Ovary (tissue), 9 donors: ENCODE measurements around the gene UPF1. TPM values are rescaled to one million over a fixed set of nuclear protein-coding genes. Genes with fewer than 3 reads are reported as not detected.

Experiments used
- DNase-seq, 5 donors: peaks; one replicate each; pipeline ENCODE4 v3.0.0-alpha.2; 2019 to 2020
- H3K27ac ChIP-seq, 2 donors: fragments of 200-600 bp; one replicate each; pipeline versions ENCODE4 v1.5.1 to v1.8.0; 2019 to 2022
- H3K27me3 ChIP-seq: fragments of 200-600 bp; one replicate; pipeline ENCODE4 v1.8.0; 2022
- H3K36me3 ChIP-seq: fragments of 200-600 bp; sonication (generic); one replicate; pipeline ENCODE4 v1.5.1; 2019
- H3K4me1 ChIP-seq: one replicate; pipeline ENCODE4 v1.8.1; 2013; ENCODE audit warnings: mild to moderate bottlenecking, moderate library complexity; ENCODE audit not compliant: insufficient read depth
- H3K4me3 ChIP-seq: fragments of 200-600 bp; sonication (generic); one replicate; pipeline ENCODE4 v1.5.1; 2017
- H3K9me3 ChIP-seq, 2 donors: fragments of 200-600 bp in 1 of 2; sonication (generic) in 1 of 2; one replicate each; pipeline versions ENCODE4 v1.5.1 to v1.8.1; 2013 to 2019; ENCODE audit warnings: mild to moderate bottlenecking in 1 of 2, moderate library complexity in 1 of 2
- CTCF ChIP-seq, 3 donors: fragments of 450-650 bp in 2 of 3; fragments of 200-600 bp in 1 of 3; IDR thresholded peaks; one replicate each; pipeline versions ENCODE4 v1.5.1 to v1.8.0; 2016 to 2022; ENCODE audit warnings: antibody characterized with exemption in 3 of 3, mild to moderate bottlenecking in 1 of 3
- EP300 ChIP-seq: sonication (generic); formaldehyde crosslinking; IDR thresholded peaks from one replicate; pipeline ENCODE4 v1.6.1; 2017; ENCODE audit warnings: antibody characterized with exemption
- POLR2A ChIP-seq: fragments of 450-650 bp; IDR thresholded peaks from one replicate; pipeline ENCODE4 v1.6.1; 2017; ENCODE audit warnings: antibody characterized with exemption, mild to moderate bottlenecking, moderate library complexity
- WGBS, 3 donors: extraction: QIAGEN DNeasy Blood & Tissue Kit in 1 of 3; methylation state at CpG; one replicate each; pipeline versions ENCODE4 v1.1.5 to v1.1.7; 2013 to 2017; 5-methylcytosine and 5-hydroxymethylcytosine counted together
- intact Hi-C, 4 donors: fragments of 100-400 bp; cut with DNase I; formaldehyde crosslinking; loops; one replicate each; pipeline versions ENCODE4 v1.11.0 to v1.15.1; 2022 to 2023
- polyA plus RNA-seq, 2 donors: library from polyadenylated mRNA; stranded (reverse); fragments of 200-250 nt in 1 of 2; fragments of 350-450 nt in 1 of 2; fragmentation: Illumina TruSeq in 1 of 2; extraction: RNeasy Lipid Tissue Mini Kit (QIAGEN cat#74804) in 1 of 2; gene quantifications; one replicate each; pipeline ENCODE4 v1.2.3, GENCODE V29; 2013 to 2014
- total RNA-seq, 7 donors: library from RNA; depleted of rRNA in 2 of 7; stranded (reverse); fragments of >200 nt in 2 of 7; fragmentation: NEBNext Ultra II Directional in 3 of 7; extraction: Animal tissue kit (Norgen Biotek cat#: 25700) in 3 of 7; gene quantifications; one replicate each; pipeline versions ENCODE4 v1.1.0 to v1.2.4, GENCODE V29; 2016 to 2023
- donor health status: DM: no; HTN: no; CAD: no; lungs with moderate emphysema.
- donor health status: DM: no; HTN: no; CAD: no.
- donor health status: Bipolar disorder and iron deficiency.
- donor health status: DM: yes; HTN: yes; CAD: no.
- donor health status: DM: no; HTN: no; CAD: no.
- donor health status: DM: yes; HTN: yes; CAD: no.

UPF1 gene
- total and polyA plus RNA-seq, 9 donors = 35.4 to 89.0 (median 59.7) TPM

GRCh38 chr19:18844806-18845329 is 13.1 kb downstream of the UPF1 start:
- DNase-seq = no peak
- intact Hi-C loops = loop anchor here in 3 of 4 donors (5.0 kb wide), 3 partner anchors 248 to 393 kb away; no protein-coding TSS in a partner anchor
- Histone ChIP-seq H3K9me3 (no peaks in the 10 kb centered on the region), H3K27ac (no peak overlapping the region), H3K4me3 (no peak overlapping the region), H3K36me3 (no peaks in the 10 kb centered on the region), H3K4me1 (peaks cover 48% of the 10 kb centered on the region), H3K27me3 (no peaks in the 10 kb centered on the region)
- WGBS, 3 donors = 91 to 100% (median 97%) methylated on average over 6 to 8 of the region's 8 CpGs
- TF ChIP-seq POLR2A (no peak), EP300 (no peak), CTCF (IDR thresholded peaks at IDR 0.05) (no peak)

GRCh38 chr19:18845961-18846360 is 14.2 kb downstream of the UPF1 start:
- 86 to 90% (median 89%) methylated on average over 12 of the region's 12 CpGs for WGBS, 3 donors
- peak in 1 of 5 donors; percentile 8 for DNase-seq
- Histone ChIP-seq H3K27ac (no peak overlapping the region), H3K27me3 (no peaks in the 10 kb centered on the region), H3K4me3 (no peak overlapping the region), H3K9me3 (no peaks in the 10 kb centered on the region), H3K36me3 (no peaks in the 10 kb centered on the region), H3K4me1 (peaks cover 48% of the 10 kb centered on the region)
- no peak for TF ChIP-seq POLR2A
- no peak for TF ChIP-seq CTCF (IDR thresholded peaks at IDR 0.05)
- no peak for TF ChIP-seq EP300
- intact Hi-C loops = loop anchor here in 3 of 4 donors (5.0 kb wide), 3 partner anchors 249 to 394 kb away; no protein-coding TSS in a partner anchor

- WGBS, 3 donors = 38 to 50% (median 40%) methylated on average over 19 of the region's 19 CpGs
- intact Hi-C loops = loop anchor here in 3 of 4 donors (5.0 kb wide), 3 partner anchors 250 to 395 kb away; no protein-coding TSS in a partner anchor
- peak overlapping the region in 1 of 2 donors; percentile 13 for H3K27ac ChIP-seq
- H3K4me1 ChIP-seq = peaks cover 48% of the 10 kb centered on the region
- H3K27me3 ChIP-seq = no peaks in the 10 kb centered on the region
- peak; percentile 78 to 88 (median 84) for DNase-seq
- H3K36me3 ChIP-seq = no peaks in the 10 kb centered on the region
- H3K4me3 ChIP-seq = no peak overlapping the region
- TF ChIP-seq EP300 (no peak), CTCF (IDR thresholded peaks at IDR 0.05) (peak; percentile 76 to 81 (median 80))
- H3K9me3 ChIP-seq = no peaks in the 10 kb centered on the region
These were observed 15.2 kb downstream of the UPF1 start for GRCh38 chr19:18846862-18847548.

GRCh38 chr19:18847549-18848463 is 16.0 kb downstream of the UPF1 start:
- Histone ChIP-seq H3K4me1 (peaks cover 44% of the 10 kb centered on the region), H3K27ac (peak overlapping the region in 1 of 2 donors; percentile 55), H3K9me3 (no peaks in the 10 kb centered on the region), H3K27me3 (no peaks in the 10 kb centered on the region), H3K36me3 (no peaks in the 10 kb centered on the region), H3K4me3 (no peak overlapping the region)
- no peak for TF ChIP-seq POLR2A
- no peak for TF ChIP-seq EP300
- TF ChIP-seq CTCF (IDR thresholded peaks at IDR 0.05) = no peak
- WGBS, 3 donors = 23 to 30% (median 25%) methylated on average over 24 of the region's 24 CpGs
- DNase-seq = no peak
- intact Hi-C loops = loop anchor here in 3 of 4 donors (2.0 to 5.0 kb wide), 4 partner anchors 251 to 396 kb away; no protein-coding TSS in a partner anchor
